ENCODE results near the gene TOP2A.
"Not testable (repeated sequence)": the region's sequence is repeated elsewhere in the genome, so short reads cannot be mapped to it uniquely, and the experiment has no call there.

TOP2A gene

GRCh38 chr17:40410082-40410481 lies 7.6 kb downstream of the TOP2A start:
- DNase-seq (ENCODE audit: insufficient read length, low spot score) (no peak), FAIRE-seq (no peak)
- no peak for TF ChIP-seq POLR2A (IDR thresholded peaks at IDR 0.05; ENCODE audit: low read depth, low read length)

- DNase-seq (ENCODE audit: insufficient read length, low spot score); FAIRE-seq: not testable (repeated sequence)
Measured at GRCh38 chr17:40409540-40409939, 8.2 kb downstream of the TOP2A start.

GRCh38 chr17:40407460-40407859 lies 10.2 kb downstream of the TOP2A start:
- FAIRE-seq (no peak), DNase-seq (ENCODE audit: insufficient read length, low spot score) (no peak)
- no peak for TF ChIP-seq POLR2A (IDR thresholded peaks at IDR 0.05; ENCODE audit: low read depth, low read length)

- FAIRE-seq (peak; percentile 81), DNase-seq (ENCODE audit: insufficient read length, low spot score) (no peak)
- TF ChIP-seq POLR2A (IDR thresholded peaks at IDR 0.05; ENCODE audit: low read depth, low read length), result no peak
Measured at GRCh38 chr17:40404003-40404402, 13.7 kb downstream of the TOP2A start.

- no peak for TF ChIP-seq POLR2A (IDR thresholded peaks at IDR 0.05; ENCODE audit: low read depth, low read length)
- no peak for DNase-seq (ENCODE audit: insufficient read length, low spot score)
- FAIRE-seq, result no peak
Measured at GRCh38 chr17:40402668-40403067, 15.0 kb downstream of the TOP2A start.

- TF ChIP-seq POLR2A (IDR thresholded peaks at IDR 0.05; ENCODE audit: low read depth, low read length), result no peak
- DNase-seq (ENCODE audit: insufficient read length, low spot score) (no peak), FAIRE-seq (peak; percentile 36)
Measured at GRCh38 chr17:40399185-40399584, 18.5 kb downstream of the TOP2A start.

GRCh38 chr17:40386555-40386954 lies 31.1 kb downstream of the TOP2A start:
- FAIRE-seq; DNase-seq (ENCODE audit: insufficient read length, low spot score): not testable (repeated sequence)

GRCh38 chr17:40382251-40382650 lies 35.4 kb downstream of the TOP2A start:
- TF ChIP-seq POLR2A (IDR thresholded peaks at IDR 0.05; ENCODE audit: low read depth, low read length), result no peak
- no peak for FAIRE-seq
- no peak for DNase-seq (ENCODE audit: insufficient read length, low spot score)

- no peak for FAIRE-seq
- no peak for DNase-seq (ENCODE audit: insufficient read length, low spot score)
- TF ChIP-seq POLR2A (IDR thresholded peaks at IDR 0.05; ENCODE audit: low read depth, low read length), result no peak
Measured at GRCh38 chr17:40378966-40379365, 38.7 kb downstream of the TOP2A start.

- no peak for DNase-seq (ENCODE audit: insufficient read length, low spot score)
- no peak for FAIRE-seq
- TF ChIP-seq POLR2A (IDR thresholded peaks at IDR 0.05; ENCODE audit: low read depth, low read length), result no peak
Measured at GRCh38 chr17:40377832-40378231, 39.9 kb downstream of the TOP2A start.

- DNase-seq (ENCODE audit: insufficient read length, low spot score); FAIRE-seq: not testable (repeated sequence)
Measured at GRCh38 chr17:40376541-40376940, 41.2 kb downstream of the TOP2A start.

- not testable (repeated sequence) for FAIRE-seq; DNase-seq (ENCODE audit: insufficient read length, low spot score)
Measured at GRCh38 chr17:40375786-40376185, 41.9 kb downstream of the TOP2A start.

- TF ChIP-seq POLR2A (IDR thresholded peaks at IDR 0.05; ENCODE audit: low read depth, low read length), result no peak
- DNase-seq (ENCODE audit: insufficient read length, low spot score), result no peak
- no peak for FAIRE-seq
Measured at GRCh38 chr17:40374821-40375498, 42.7 kb downstream of the TOP2A start.

- DNase-seq (ENCODE audit: insufficient read length, low spot score), result no peak
- TF ChIP-seq POLR2A (IDR thresholded peaks at IDR 0.05; ENCODE audit: low read depth, low read length), result no peak
- no peak for FAIRE-seq
Measured at GRCh38 chr17:40373999-40374398, 43.7 kb downstream of the TOP2A start.

GRCh38 chr17:40373324-40373723 lies 44.4 kb downstream of the TOP2A start:
- TF ChIP-seq POLR2A (IDR thresholded peaks at IDR 0.05; ENCODE audit: low read depth, low read length), result no peak
- DNase-seq (ENCODE audit: insufficient read length, low spot score) (no peak), FAIRE-seq (no peak)

GRCh38 chr17:40372644-40373043 lies 45.1 kb downstream of the TOP2A start:
- not testable (repeated sequence) for DNase-seq (ENCODE audit: insufficient read length, low spot score); FAIRE-seq
